ENCODE results near the gene FLVCR2. TPM values are rescaled to one million over a fixed set of nuclear protein-coding genes. Genes with fewer than 3 reads are reported as not detected.
A peak's percentile ranks its signal among the peaks of the same experiment; 100 is the strongest.

Gene FLVCR2
- total RNA-seq, 1 donor from 2014 or later, result 28.6 TPM

- intact Hi-C loops (cut with DNase I), result no loop called here
- no peaks in the 10 kb centered on the region for H3K27me3 ChIP-seq
- DNase-seq (no peak), ATAC-seq (no peak)
- no peak for TF ChIP-seq CTCF (IDR thresholded peaks at IDR 0.05)
- no peak overlapping the region for H3K4me3 ChIP-seq
- peaks cover 24% of the 10 kb centered on the region for H3K4me1 ChIP-seq
- H3K27ac ChIP-seq, result peak overlapping the region; percentile 6
- peaks cover 29% of the 10 kb centered on the region for H3K36me3 ChIP-seq
- no peaks in the 10 kb centered on the region for H3K9me3 ChIP-seq
Observed at GRCh38 chr14:75646762-75647161, 68.3 kb downstream of the FLVCR2 start.

GRCh38 chr14:75647640-75648039, 69.2 kb downstream of the FLVCR2 start:
- ATAC-seq, result peak; percentile 41
- intact Hi-C loops (cut with DNase I), result no loop called here
- no peaks in the 10 kb centered on the region for H3K27me3 ChIP-seq
- peaks cover 34% of the 10 kb centered on the region for H3K36me3 ChIP-seq
- DNase-seq, result no peak
- H3K4me1 ChIP-seq, result peaks cover 24% of the 10 kb centered on the region
- H3K4me3 ChIP-seq, result no peak overlapping the region
- TF ChIP-seq CTCF (IDR thresholded peaks at IDR 0.05), result no peak
- peak overlapping the region; percentile 68 for H3K27ac ChIP-seq
- no peaks in the 10 kb centered on the region for H3K9me3 ChIP-seq

- DNase-seq, result peak; percentile 72
- peak; percentile 92 for ATAC-seq
Observed at GRCh38 chr14:75648066-75648838, 69.8 kb downstream of the FLVCR2 start.

GRCh38 chr14:75649337-75649736, 70.9 kb downstream of the FLVCR2 start:
- ATAC-seq, result no peak

More at GRCh38 chr14:75648066-75648838, 69.8 kb downstream of the FLVCR2 start:
- no peak for TF ChIP-seq CTCF (IDR thresholded peaks at IDR 0.05)
- Histone ChIP-seq H3K27ac (peak overlapping the region; percentile 68), H3K36me3 (peaks cover 39% of the 10 kb centered on the region), H3K4me1 (peaks cover 24% of the 10 kb centered on the region), H3K4me3 (no peak overlapping the region), H3K27me3 (no peaks in the 10 kb centered on the region), H3K9me3 (no peaks in the 10 kb centered on the region)
- intact Hi-C loops (cut with DNase I), result no loop called here

GRCh38 chr14:75649773-75650172, 71.4 kb downstream of the FLVCR2 start:
- peaks cover 44% of the 10 kb centered on the region for H3K36me3 ChIP-seq

More at GRCh38 chr14:75649337-75649736, 70.9 kb downstream of the FLVCR2 start:
- no peak for DNase-seq
- H3K4me3 ChIP-seq, result no peak overlapping the region
- H3K27ac ChIP-seq, result peak overlapping the region; percentile 68
- no peak for TF ChIP-seq CTCF (IDR thresholded peaks at IDR 0.05)
- H3K4me1 ChIP-seq, result peaks cover 24% of the 10 kb centered on the region
- peaks cover 40% of the 10 kb centered on the region for H3K36me3 ChIP-seq
- intact Hi-C loops (cut with DNase I), result no loop called here
- no peaks in the 10 kb centered on the region for H3K27me3 ChIP-seq
- H3K9me3 ChIP-seq, result no peaks in the 10 kb centered on the region

More at GRCh38 chr14:75649773-75650172, 71.4 kb downstream of the FLVCR2 start:
- Histone ChIP-seq H3K27ac (no peak overlapping the region), H3K27me3 (no peaks in the 10 kb centered on the region), H3K4me3 (no peak overlapping the region), H3K9me3 (no peaks in the 10 kb centered on the region), H3K4me1 (peaks cover 24% of the 10 kb centered on the region)
- no peak for ATAC-seq
- DNase-seq, result no peak
- intact Hi-C loops (cut with DNase I), result loop anchor here (5.0 kb wide), 1 partner anchor 72 kb away; the partner anchor contains the start of gene FLVCR2
- no peak for TF ChIP-seq CTCF (IDR thresholded peaks at IDR 0.05)

All from upper lobe of right lung (tissue), 1 donor.